ENCODE measurements around the gene LYAR. TPM values are rescaled to one million over a fixed set of nuclear protein-coding genes. Genes with fewer than 3 reads are reported as not detected.

The LYAR gene
- total RNA-seq, 6 experiments from 2014 or later = 2.6 to 8.9 (median 5.2) TPM

DNA sequence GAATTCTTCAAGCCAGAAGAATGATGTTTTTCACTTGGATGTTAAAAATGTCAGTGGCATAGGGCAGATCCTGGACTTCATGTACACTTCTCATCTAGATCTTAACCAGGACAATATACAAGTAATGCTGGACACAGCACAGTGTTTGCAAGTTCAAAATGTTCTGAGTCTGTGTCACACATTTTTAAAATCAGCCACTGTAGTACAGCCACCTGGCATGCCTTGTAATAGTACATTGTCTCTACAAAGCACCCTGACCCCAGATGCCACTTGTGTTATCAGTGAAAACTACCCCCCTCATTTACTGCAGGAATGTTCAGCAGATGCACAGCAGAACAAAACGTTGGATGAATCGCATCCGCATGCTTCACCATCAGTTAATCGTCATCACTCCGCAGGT is 12.0 kb upstream of the LYAR start:
- intact Hi-C loops (cut with DNase I) = no loop called here
- H3K9me3 ChIP-seq = no peaks in the 10 kb centered on the region
- peak in 1 of 3 donors; percentile 10 for DNase-seq
- no peaks in the 10 kb centered on the region for H3K4me1 ChIP-seq
- no peaks in the 10 kb centered on the region for H3K27me3 ChIP-seq
- no peak overlapping the region for H3K27ac ChIP-seq
- H3K36me3 ChIP-seq = peaks cover 0 to 36% (median 5%) of the 10 kb centered on the region in 4 donors
- no peak overlapping the region for H3K4me3 ChIP-seq
- WGBS (ENCODE audit: insufficient coverage, low coverage, low lambda C conversion rate, missing lambda C conversion rate) = 85% methylated on average over 5 of the region's 5 CpGs
- no peak for TF ChIP-seq POLR2A (IDR thresholded peaks at IDR 0.05)
- TF ChIP-seq, protein P1, sequence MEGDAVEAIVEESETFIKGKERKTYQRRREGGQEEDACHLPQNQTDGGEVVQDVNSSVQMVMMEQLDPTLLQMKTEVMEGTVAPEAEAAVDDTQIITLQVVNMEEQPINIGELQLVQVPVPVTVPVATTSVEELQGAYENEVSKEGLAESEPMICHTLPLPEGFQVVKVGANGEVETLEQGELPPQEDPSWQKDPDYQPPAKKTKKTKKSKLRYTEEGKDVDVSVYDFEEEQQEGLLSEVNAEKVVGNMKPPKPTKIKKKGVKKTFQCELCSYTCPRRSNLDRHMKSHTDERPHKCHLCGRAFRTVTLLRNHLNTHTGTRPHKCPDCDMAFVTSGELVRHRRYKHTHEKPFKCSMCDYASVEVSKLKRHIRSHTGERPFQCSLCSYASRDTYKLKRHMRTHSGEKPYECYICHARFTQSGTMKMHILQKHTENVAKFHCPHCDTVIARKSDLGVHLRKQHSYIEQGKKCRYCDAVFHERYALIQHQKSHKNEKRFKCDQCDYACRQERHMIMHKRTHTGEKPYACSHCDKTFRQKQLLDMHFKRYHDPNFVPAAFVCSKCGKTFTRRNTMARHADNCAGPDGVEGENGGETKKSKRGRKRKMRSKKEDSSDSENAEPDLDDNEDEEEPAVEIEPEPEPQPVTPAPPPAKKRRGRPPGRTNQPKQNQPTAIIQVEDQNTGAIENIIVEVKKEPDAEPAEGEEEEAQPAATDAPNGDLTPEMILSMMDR (IDR thresholded peaks at IDR 0.05) = no peak
- ATAC-seq = no peak

DNA sequence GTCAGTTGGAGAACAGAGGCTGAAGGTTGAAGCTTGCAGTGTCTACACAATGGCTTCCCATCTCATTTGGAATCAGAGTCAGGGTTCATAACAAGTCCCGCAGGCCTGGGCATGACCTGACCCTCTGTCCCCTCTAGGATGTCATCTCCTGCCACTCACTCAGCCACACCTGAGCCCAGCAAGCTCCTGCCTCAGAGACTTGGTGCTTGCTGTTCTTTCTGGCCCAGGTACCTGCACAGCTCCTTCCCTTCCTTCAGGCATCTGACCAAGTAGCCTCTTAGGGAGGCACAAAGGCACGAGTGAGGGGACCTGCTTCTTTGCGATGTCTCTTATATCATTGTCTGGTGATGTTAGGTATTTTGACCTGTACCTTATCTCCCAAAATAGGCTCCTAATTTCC is 9.1 kb upstream of the LYAR start:
- Histone ChIP-seq H3K27me3 (no peaks in the 10 kb centered on the region), H3K4me1 (no peaks in the 10 kb centered on the region), H3K4me3 (no peak overlapping the region), H3K9me3 (no peaks in the 10 kb centered on the region), H3K36me3 (peaks cover 0 to 29% (median 4%) of the 10 kb centered on the region in 4 donors), H3K27ac (no peak overlapping the region)
- WGBS (ENCODE audit: insufficient coverage, low coverage, low lambda C conversion rate, missing lambda C conversion rate) = 86% methylated on average over 3 of the region's 3 CpGs
- DNase-seq (no peak), ATAC-seq (no peak)
- intact Hi-C loops (cut with DNase I) = no loop called here
- no peak for TF ChIP-seq POLR2A (IDR thresholded peaks at IDR 0.05)
- TF ChIP-seq, protein P1 (IDR thresholded peaks at IDR 0.05) = no peak

DNA sequence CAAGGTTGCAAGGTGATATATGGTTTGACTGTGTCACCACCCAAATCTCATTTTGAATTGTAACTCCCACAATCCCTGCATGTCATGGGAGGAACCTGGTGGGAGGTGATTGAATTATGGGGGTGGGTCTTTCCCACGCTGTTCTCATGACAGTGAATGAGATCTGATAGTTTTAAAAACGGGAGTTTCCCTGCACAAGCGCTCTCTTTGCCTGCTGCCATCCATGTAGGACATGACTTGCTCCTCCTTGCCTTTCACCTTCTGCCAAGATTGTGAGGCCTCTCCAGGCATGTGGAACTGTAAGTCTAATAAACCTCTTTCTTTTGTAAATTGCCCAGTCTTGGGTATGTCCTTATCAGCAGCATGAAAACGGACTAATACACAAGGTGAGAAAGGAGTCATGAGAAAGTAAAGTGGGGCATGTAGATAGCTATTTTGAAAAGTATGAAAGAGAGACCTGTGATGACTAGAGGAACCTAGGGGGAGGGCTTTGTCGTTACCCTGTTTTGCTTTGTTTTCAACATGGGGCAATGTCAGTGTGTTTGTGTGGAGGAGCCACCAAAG is 6.4 kb upstream of the LYAR start:
- Histone ChIP-seq H3K27me3 (no peaks in the 10 kb centered on the region), H3K27ac (no peak overlapping the region), H3K9me3 (no peaks in the 10 kb centered on the region), H3K4me3 (no peak overlapping the region), H3K36me3 (peaks cover 0 to 10% (median 0%) of the 10 kb centered on the region in 4 donors), H3K4me1 (peaks cover 0 to 3% (median under 1%) of the 10 kb centered on the region in 4 donors)
- no peak for DNase-seq
- intact Hi-C loops (cut with DNase I) = no loop called here
- no peak for ATAC-seq
- 90% methylated on average over 2 of the region's 5 CpGs for WGBS (ENCODE audit: insufficient coverage, low coverage, low lambda C conversion rate, missing lambda C conversion rate)
- TF ChIP-seq, protein P1 (IDR thresholded peaks at IDR 0.05) = no peak
- TF ChIP-seq POLR2A (IDR thresholded peaks at IDR 0.05) = no peak

DNA sequence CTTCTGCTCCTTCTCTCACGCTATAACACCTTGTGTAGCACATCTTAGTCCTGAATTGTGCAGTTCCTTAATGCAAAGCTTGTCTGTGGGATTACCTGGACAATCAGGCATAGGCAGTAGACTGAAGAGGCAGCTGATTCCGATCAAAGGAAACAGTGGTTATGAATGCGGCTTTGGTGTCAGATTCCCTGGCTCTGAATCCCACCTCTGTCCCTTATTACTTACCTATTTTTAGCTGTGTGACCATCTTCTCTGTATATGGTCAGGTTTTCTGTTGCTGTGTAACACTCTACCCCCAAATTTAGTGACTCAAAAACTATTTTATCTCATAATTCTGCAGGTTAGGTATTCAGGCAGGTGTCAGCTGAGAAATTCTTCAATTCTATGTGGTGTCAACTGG is 3.3 kb upstream of the LYAR start:
- no peaks in the 10 kb centered on the region for H3K36me3 ChIP-seq
- 100% methylated on average over 3 of the region's 3 CpGs for WGBS (ENCODE audit: insufficient coverage, low coverage, low lambda C conversion rate, missing lambda C conversion rate)
- H3K9me3 ChIP-seq = no peaks in the 10 kb centered on the region
- TF ChIP-seq, protein P1 (IDR thresholded peaks at IDR 0.05) = no peak
- no peak for TF ChIP-seq POLR2A (IDR thresholded peaks at IDR 0.05)
- H3K4me1 ChIP-seq = peaks cover 0 to 21% (median 4%) of the 10 kb centered on the region in 4 donors
- ATAC-seq (no peak), DNase-seq (no peak)
- no peaks in the 10 kb centered on the region for H3K27me3 ChIP-seq
- no peak overlapping the region for H3K27ac ChIP-seq
- H3K4me3 ChIP-seq = no peak overlapping the region
- intact Hi-C loops (cut with DNase I) = no loop called here

Measured in right lobe of liver (tissue), 6 donors.